Astrocyte (in vitro differentiated cells and primary cell): ENCODE results near the gene NOL11.

ENCODE experiments used
- EZH2 ChIP-seq: IDR thresholded peaks from 2 replicates; pipeline ENCODE4 v1.6.1; 2012; ENCODE audit warnings: mild to moderate bottlenecking, low read length, inconsistent platforms; ENCODE audit not compliant: insufficient read depth
- TF ChIP-seq, protein P1 (sequence below): IDR thresholded peaks from 2 replicates; pipeline ENCODE4 v1.5.1; 2011; ENCODE audit warnings: low read depth, mild to moderate bottlenecking, inconsistent platforms, low read length, moderate library complexity; ENCODE audit not compliant: insufficient read depth

DNA sequence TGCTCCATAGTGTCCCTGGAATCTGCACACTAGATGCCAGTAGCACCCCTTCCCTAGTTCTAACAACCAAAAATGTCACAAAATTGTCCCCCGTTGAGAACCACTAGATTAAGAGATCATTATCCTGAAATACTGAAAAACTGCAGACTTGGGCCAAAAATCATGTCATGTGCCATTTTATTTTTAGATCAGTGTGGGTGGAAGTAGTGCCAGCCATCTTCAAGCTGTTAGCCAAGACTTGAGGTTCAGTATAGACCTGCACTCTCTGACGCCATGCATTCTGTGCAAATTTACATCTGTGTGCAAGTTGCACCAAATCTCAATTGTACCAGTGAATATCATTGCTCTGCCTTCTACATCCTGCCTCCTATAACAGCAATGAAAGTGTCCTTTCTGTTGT, 31.5 kb upstream of the NOL11 start:
- TF ChIP-seq, protein P1, sequence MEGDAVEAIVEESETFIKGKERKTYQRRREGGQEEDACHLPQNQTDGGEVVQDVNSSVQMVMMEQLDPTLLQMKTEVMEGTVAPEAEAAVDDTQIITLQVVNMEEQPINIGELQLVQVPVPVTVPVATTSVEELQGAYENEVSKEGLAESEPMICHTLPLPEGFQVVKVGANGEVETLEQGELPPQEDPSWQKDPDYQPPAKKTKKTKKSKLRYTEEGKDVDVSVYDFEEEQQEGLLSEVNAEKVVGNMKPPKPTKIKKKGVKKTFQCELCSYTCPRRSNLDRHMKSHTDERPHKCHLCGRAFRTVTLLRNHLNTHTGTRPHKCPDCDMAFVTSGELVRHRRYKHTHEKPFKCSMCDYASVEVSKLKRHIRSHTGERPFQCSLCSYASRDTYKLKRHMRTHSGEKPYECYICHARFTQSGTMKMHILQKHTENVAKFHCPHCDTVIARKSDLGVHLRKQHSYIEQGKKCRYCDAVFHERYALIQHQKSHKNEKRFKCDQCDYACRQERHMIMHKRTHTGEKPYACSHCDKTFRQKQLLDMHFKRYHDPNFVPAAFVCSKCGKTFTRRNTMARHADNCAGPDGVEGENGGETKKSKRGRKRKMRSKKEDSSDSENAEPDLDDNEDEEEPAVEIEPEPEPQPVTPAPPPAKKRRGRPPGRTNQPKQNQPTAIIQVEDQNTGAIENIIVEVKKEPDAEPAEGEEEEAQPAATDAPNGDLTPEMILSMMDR, result no peak
- TF ChIP-seq EZH2, result no peak
